ENCODE measurements around the gene PHF19. TPM values are rescaled to one million over a fixed set of nuclear protein-coding genes. Genes with fewer than 3 reads are reported as not detected.

The PHF19 gene
- total and polyA plus RNA-seq, 2 of the 8 experiments (the other 6 are each of a cell fraction or from before 2014, with no cell fraction given): 28.2 to 31.8 TPM

DNA sequence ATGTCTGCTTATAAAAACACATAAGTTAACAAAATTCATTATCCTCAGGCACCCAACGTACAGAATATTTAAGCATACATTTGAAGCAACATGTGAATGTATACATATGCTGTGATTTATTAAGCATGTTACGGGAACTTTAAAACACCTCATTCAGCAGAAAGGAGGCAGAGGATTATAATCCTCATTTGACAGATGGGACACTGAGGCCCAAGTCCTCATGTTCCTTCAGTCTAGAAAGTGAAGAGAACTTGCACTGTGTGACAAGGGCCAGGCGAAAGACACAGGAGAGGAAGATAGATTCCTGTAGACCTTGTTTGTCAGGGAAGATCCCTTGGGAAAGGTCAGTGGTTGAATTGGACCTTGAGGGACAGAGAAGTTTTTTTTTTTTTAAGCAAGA is 26.7 kb downstream of the PHF19 start:
- no peak overlapping the region for H4K91ac ChIP-seq (replicated peaks; ENCODE audit: insufficient read length, low read length)
- POLR2A ChIA-PET (ENCODE audit: partially characterized antibody): interaction anchor here (11.0 kb wide), 1 partner anchor 17 kb away, joined by 61 read pairs; no protein-coding TSS in a partner anchor
- no peak overlapping the region for H3K14ac ChIP-seq (ENCODE audit: insufficient read length)
- H2BK15ac ChIP-seq (ENCODE audit: low read length): no peak overlapping the region
- no peak overlapping the region for H2BK5ac ChIP-seq (ENCODE audit: low read depth, low read length)
- H3K79me2 ChIP-seq (ENCODE audit: control insufficient read depth in 1 of 2, insufficient read depth in 2 of 2, low read length in 2 of 2): no peaks in the 10 kb centered on the region
- H2BK20ac ChIP-seq (ENCODE audit: low read length): no peak overlapping the region
- H2BK12ac ChIP-seq (ENCODE audit: low read depth, low read length): no peak overlapping the region
- H2AK5ac ChIP-seq (ENCODE audit: low read depth, low read length): no peak overlapping the region
- no peak overlapping the region for H3K4ac ChIP-seq (replicated peaks; ENCODE audit: insufficient read length, low read depth, low read length)
- H3K9me3 ChIP-seq (ENCODE audit: insufficient read depth in 2 of 2, low read depth in 1 of 2, low read length in 1 of 2): no peaks in the 10 kb centered on the region
- no peaks in the 10 kb centered on the region for H4K20me1 ChIP-seq (replicated peaks in 1 of 2; ENCODE audit: control insufficient read depth in 1 of 2, insufficient read depth in 2 of 2, low read length in 2 of 2)
- H4K5ac ChIP-seq (ENCODE audit: insufficient read length, low read depth, low read length): no peak overlapping the region
- WGBS, 2 experiments (ENCODE audit: extremely low coverage in 1 of 2, insufficient coverage in 1 of 2, insufficient read length in 1 of 2, insufficient replicate concordance in 2 of 2, low coverage in 1 of 2, low lambda C conversion rate in 2 of 2, missing lambda C conversion rate in 1 of 2): 87% methylated on average over 3 of the region's 3 CpGs; no CpG with 5 or more reads in 1 of the 2 experiments
- no peaks in the 10 kb centered on the region for H3K79me1 ChIP-seq (ENCODE audit: low read depth, low read length)
- no peak for FAIRE-seq
- no peak overlapping the region for H3K23ac ChIP-seq (ENCODE audit: insufficient read length)
- H3K27ac ChIP-seq (ENCODE audit: low read depth, low read length): no peak overlapping the region
- no peak overlapping the region for H4K8ac ChIP-seq (ENCODE audit: extremely low read depth, insufficient read depth, low read length)
- no peaks in the 10 kb centered on the region for H3K23me2 ChIP-seq (ENCODE audit: low read depth, low read length)
- CTCF ChIA-PET (ENCODE audit: partially characterized antibody): interaction anchor here (8.5 kb wide), 1 partner anchor 15 kb away, joined by 70 read pairs; no protein-coding TSS in a partner anchor
- H3K4me3 ChIP-seq (ENCODE audit: extremely low read depth in 1 of 4, insufficient read depth in 2 of 4, low read depth in 3 of 4, low read length in 4 of 4): no peak overlapping the region
- H3K18ac ChIP-seq (ENCODE audit: extremely low read depth, low read length): no peak overlapping the region
- H3K9ac ChIP-seq (replicated peaks in 1 of 4; ENCODE audit: extremely low read depth in 1 of 4, low read depth in 3 of 4, low read length in 3 of 4): no peak overlapping the region
- H2AFZ ChIP-seq (ENCODE audit: low read length): no peak overlapping the region
- peaks cover 0 to 20% (median 15%) of the 10 kb centered on the region in 4 experiments; a peak in 6 of 7 replicates for H3K4me1 ChIP-seq (replicated peaks in 1 of 4; ENCODE audit: control insufficient read depth in 3 of 4, insufficient read depth in 4 of 4, low read length in 3 of 4)
- no peak for DNase-seq (ENCODE audit: low read depth in 1 of 2, low spot score in 2 of 2)
- no peaks in the 10 kb centered on the region; a peak in 1 of 7 replicates for H3K27me3 ChIP-seq (replicated peaks in 1 of 4; ENCODE audit: control insufficient read depth in 3 of 4, extremely low read depth in 1 of 4, insufficient read depth in 3 of 4, low read length in 3 of 4)
- H3K4me2 ChIP-seq (ENCODE audit: insufficient read depth in 1 of 2, low read depth in 2 of 2, low read length in 2 of 2): no peak overlapping the region
- no peak overlapping the region for H3K56ac ChIP-seq (replicated peaks; ENCODE audit: insufficient read length, low read depth, low read length)
- H2BK120ac ChIP-seq (replicated peaks; ENCODE audit: low read depth, low read length): no peak overlapping the region
- peaks cover 0 to 8% (median 0%) of the 10 kb centered on the region in 4 experiments; a peak in 2 of 8 replicates for H3K36me3 ChIP-seq (ENCODE audit: control insufficient read depth in 2 of 4, insufficient read depth in 4 of 4, low read length in 3 of 4)
- TF ChIP-seq FOSL1 (IDR thresholded peaks at IDR 0.05; ENCODE audit: insufficient read depth, low read depth, low read length) (no peak), RNF2 (IDR thresholded peaks at IDR 0.05; ENCODE audit: borderline replicate concordance, low read depth, low read length, missing control alignments, poor library complexity, severe bottlenecking) (no peak), SAP30 (IDR thresholded peaks at IDR 0.05; ENCODE audit: insufficient read depth, insufficient replicate concordance, low read length) (no peak)
